GM21526 (cell line): ENCODE data around the gene AP1M1.

Source experiments
- ATAC-seq: cut with Tn5 transposase; IDR thresholded peaks from one replicate; pipeline ENCODE4 v1.9.1; 2021; ENCODE audit warnings: moderate library complexity; ENCODE audit not compliant: unreplicated experiment, low FRiP score

The AP1M1 gene

DNA sequence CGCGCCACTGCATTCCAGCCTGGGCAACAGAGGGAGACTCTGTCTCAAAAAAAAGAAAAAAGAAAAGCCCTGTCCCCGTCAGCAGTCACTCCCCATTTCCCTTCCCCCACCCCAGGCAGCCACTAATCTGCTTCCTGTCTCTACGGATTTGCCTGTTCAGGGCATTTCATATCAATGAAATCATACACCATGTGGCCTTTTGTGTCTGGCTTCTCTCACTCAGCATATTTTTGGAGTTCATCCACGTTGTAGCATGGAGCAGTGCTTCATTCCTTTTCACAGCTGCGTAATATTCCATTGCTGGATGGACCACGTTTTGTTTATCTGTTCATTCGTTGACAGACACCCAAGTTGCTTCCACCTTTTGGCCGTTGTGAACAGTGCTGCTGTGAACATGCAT, 90.8 kb downstream of the AP1M1 start:
- no peak for ATAC-seq

DNA sequence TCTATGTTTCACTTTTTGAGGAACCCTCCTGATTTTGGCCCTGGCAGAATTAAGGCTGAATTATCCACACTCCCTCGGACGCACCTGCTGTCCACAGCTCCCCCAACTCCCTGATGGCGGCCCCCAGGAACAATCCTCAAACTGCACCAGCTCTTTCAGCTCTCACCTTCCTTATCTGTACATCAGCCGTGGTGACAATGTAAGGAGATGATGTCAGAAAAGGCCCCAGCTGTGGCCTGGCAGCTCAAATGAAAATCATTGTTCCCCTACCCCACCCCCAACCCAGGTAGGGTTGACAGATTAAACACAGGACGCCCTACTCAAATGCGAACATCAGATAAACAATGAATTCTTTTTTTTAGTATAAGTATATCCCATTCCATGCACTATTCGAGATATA, 91.9 kb downstream of the AP1M1 start:
- no peak for ATAC-seq

DNA sequence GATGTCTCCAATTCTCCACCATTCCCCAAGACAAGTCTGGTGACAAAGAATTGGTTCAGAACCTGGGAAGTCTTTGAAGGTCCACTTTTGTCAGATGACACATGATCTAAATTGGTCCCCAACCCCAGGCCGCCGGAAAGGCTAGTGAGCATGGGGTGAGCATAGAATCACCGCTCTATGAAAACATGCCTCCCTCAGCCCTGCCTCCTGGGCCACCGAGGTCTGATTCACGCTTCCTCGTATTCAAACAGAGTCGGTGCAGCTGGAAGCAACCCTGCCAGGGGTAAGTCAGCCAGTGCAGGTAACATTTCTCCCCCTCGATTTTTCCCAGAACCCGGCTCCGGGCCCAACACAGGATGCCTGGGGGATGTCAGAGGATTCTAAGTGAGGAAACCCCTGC, 93.0 kb downstream of the AP1M1 start:
- no peak for ATAC-seq

DNA sequence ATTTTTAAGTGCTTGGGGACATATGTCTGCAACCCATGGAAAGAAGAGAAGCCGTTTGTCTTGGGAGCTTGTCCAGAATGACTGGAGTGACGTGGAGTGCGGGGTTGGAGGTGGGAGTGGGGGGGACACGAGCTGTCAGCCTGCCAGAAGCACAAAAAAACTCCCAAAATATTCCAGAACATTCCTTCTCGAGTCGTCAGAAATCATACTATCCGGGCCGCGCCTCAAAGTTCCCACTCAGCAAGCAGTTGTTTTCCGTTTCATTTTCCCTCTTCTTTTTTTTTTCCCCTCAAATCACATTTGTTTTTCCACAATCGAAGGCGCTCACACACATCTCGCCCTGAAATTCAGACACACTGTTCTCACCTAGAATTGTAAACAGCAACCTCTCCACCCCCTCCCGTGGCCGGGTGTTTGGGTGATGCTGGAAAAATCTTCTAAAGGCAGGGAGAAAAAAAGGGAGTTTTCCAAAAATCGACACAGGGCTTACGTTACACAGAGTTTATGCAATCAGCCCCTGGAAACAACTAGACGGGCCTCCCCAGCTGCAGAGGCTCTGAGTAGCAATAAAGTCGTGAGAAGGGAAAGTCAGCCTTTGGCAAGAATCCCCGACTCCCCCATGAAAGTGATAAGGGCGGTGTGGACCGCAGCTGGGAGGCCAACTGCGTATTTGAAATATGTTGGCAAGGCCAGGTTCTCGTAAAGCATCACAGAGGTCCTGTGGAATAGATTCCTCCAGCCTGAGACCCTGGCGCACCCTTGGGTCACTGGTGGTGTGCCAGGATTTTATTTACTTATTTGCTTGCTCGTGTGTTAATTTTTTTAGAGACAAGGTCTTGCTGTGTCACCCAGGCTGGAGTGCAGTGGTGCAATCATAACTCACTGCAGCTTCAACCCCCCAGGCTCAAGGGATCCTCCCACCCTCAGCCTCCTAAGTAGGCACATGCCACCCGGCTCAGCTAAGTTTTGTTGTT, 95.7 kb downstream of the AP1M1 start:
- ATAC-seq: no peak

DNA sequence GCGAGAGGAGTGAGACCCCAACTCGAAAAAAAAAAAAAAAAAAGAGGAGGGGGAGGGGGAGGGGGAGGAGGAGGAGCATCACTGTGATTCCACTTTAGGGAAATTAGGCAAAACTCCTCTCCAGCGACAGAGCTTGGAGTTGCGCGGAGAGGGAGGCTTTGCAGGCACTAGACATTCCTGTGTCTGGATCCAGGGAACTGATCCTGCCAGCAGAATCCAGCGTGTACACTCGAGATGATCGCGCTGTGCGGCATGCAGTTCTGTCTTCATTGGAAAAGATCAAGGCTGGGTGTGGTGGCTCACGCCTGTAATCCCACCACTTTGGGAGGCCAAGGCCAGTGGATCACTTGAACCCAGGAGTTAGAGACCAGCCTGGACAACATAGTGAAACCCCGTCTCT, 97.3 kb downstream of the AP1M1 start:
- ATAC-seq: no peak
